OCI-M1 (cell line): ENCODE data around the gene RDH11.
"Not testable (repeated sequence)": the region's sequence is repeated elsewhere in the genome, so short reads cannot be mapped to it uniquely, and the experiment has no call there.

Source experiments
- DNase-seq: peaks from one replicate; lab custom pipeline; 2025; lab: John Stamatoyannopoulos, UW

RDH11 gene

GRCh38 chr14:67704484-67705089 lies 9.0 kb upstream of the RDH11 start:
- DNase-seq = peak; percentile 78

- DNase-seq = no peak
Measured at GRCh38 chr14:67703997-67704396, 8.4 kb upstream of the RDH11 start.

DNA sequence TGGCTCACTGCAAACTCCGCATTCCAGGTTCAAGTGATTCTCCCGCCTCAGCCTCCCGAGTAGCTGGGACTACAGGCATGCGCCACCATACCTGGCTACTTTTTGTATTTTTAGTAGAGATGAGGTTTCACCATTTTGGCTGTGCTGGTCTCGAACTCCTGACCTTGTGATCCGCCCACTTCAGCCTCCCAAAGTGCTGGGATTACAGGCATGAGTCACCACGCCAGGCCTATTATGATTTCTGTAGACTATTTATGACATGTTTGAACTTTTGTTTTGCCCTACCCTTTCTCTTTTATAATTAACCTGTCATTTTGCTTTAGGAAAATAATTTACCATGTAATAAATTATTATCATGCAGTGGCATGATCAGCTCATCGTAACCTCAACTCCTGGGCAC lies 5.9 kb upstream of the RDH11 start, which contains the start of gene RDH12:
TSS of gene RDH12 (plus strand) at position 395 of the 400 bp plus-strand sequence. CDS start 20,757 bp downstream, outside the sequence.
- DNase-seq = not testable (repeated sequence)

DNA sequence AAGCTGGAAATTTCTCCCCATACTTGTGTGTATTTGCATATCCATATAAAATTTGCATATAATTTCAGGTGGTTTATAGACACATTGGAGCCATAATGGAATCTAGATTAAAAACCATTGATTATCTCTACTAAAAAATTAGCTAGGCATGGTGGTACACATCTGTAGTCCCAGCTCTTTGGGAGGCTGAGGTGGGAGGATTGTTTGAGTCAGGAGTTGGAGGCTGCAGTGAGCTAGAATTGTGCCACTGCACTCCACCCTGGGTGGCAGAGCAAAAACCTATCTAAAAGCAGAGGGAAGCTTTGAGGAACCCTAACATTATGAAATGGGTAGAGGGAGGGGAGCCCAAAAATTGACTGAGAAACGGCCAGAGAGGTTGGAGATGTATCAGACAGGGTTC lies 2.6 kb upstream of the RDH11 start:
- DNase-seq = no peak

GRCh38 chr14:67697006-67697405 lies 1.4 kb upstream of the RDH11 start:
- DNase-seq = no peak

DNA sequence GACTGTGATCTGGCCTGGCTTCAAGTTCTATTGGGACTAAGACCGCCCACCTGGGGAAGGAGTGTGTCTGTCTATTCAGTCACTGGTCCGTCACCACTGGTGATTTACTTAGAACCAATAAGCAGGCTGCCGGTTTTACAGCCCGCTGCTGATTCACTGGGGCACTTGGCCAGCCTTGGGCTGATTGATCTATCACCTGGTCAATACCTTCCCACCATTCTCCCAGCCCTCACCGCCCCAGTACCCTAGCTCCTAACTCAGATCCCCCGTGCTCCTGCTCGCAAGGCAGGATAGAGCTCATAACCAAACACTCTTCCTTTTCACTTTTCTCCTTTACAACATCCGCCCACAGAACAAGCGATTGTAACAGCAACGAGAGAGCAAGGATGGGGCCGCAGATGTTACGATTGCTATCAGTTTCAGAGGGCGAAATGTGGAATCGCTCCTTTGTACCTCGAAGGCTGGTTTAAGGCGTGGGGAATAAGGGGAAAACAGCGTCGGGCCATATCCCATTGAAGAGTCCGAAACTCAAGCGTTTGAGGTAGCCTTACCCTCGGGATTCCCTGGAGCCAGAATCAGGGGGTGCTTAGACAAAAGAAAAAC lies 672 bp downstream of the RDH11 start:
- peak; percentile 82 for DNase-seq

DNA sequence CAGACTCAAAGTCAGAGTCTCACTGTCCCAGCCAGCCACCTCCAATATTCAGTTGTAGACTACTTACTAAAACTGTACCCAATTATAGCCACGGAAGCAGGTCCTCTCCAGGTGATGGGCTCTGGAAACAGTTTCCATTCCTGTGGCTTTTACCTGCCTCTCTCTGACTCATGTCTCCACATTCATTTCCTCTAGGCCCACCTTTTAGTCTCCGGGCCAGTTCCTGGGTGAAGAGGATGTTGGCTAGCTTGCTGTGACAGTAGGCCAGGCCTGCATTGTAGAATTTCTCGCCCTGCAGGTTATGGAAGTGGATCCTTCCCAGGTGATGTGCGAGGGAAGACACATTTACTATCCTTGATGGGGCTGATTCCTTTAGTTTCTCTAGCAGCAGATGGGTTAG lies 5.6 kb downstream of the RDH11 start:
- no peak for DNase-seq

DNA sequence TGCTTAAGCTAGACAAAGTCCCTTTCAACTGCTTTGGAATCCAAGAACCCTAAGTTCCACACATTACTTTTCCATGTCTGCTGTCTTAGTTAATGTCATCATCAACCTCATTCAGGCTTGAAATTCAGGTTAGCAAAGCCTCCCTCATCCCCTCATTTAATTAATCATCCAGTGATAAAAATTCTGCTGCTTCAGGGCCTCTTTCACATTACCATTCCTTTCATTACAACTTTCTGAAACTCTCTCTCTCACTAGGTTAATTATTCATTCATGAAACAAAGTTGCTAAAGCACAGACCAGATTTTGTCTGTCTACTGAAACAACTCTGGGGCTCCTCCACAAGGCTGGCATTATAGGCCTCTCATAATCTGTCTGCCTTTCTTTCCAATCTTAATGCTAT lies 11.7 kb downstream of the RDH11 start:
- DNase-seq = no peak

DNA sequence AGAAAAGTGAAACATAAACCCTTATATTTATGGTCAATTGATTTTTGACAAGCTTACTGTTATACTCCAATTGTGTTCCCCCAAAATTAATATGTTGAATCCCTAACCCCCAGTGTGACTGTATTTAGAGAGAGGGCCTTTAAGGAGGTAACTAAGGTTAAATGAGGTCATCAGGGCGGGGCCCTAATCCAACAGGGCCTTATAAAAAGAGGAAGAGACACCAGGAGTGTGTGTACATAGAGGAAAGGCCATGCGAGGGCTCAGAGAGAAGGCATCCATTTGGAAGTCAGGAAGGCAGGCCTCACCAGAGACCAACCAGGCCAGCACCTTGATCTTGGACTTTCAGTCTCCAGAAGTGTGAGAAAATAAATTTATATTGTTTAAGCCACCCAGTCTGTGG lies 14.6 kb downstream of the RDH11 start:
- peak; percentile 88 for DNase-seq

DNA sequence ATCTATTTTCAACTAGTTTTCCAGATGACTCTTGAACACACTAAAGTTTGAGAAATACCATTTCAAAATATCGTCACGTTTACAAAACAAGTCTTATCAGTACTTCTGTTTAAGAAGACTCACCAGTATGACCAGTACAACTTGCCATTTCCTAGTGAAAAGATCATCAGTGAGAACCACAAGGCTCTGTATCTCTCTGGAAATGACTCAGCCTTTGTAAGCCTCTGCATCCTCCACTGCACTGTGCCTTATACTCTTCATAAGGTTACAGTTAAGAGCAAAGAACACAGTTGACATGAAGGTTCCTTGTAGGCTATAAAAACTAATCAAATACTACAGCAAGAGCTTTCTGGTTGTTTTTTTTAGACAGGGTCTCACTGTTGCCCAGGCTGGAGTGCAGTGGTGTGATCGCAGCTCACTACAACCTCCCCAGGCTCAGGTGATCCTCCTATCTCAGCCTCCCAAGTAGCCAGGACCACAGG lies 15.4 kb downstream of the RDH11 start:
- peak; percentile 91 for DNase-seq

GRCh38 chr14:67679006-67679405 lies 16.6 kb downstream of the RDH11 start:
- DNase-seq = no peak

GRCh38 chr14:67675219-67675582 lies 20.4 kb downstream of the RDH11 start:
- DNase-seq = peak; percentile 29

GRCh38 chr14:67674480-67675218 lies 20.9 kb downstream of the RDH11 start, which contains the start of gene VTI1B:
Gene VTI1B (minus strand): TSS chr14:67674632. CDS start chr14:67674489, 143 bp downstream.
- peak; percentile 81 for DNase-seq

GRCh38 chr14:67674139-67674479 lies 21.5 kb downstream of the RDH11 start:
- peak; percentile 72 for DNase-seq

DNA sequence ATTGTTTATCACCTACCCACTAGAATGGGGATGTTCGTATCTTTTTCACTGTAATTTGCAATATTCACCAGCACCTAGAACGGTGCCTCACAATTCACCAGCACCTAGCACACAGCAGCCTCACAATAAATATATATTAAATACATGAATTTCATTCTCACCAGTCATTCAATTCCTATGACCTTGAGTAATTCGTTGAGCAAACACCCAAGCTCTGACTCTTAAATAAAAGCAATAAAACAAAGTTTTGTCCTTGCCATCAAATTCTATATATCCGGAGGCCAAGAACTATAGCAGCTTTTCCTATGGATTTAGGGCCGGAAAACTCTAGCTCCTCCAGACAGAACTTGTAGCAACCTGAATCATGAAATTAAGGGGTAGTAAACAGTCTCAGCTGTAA lies 22.1 kb downstream of the RDH11 start:
- no peak for DNase-seq

DNA sequence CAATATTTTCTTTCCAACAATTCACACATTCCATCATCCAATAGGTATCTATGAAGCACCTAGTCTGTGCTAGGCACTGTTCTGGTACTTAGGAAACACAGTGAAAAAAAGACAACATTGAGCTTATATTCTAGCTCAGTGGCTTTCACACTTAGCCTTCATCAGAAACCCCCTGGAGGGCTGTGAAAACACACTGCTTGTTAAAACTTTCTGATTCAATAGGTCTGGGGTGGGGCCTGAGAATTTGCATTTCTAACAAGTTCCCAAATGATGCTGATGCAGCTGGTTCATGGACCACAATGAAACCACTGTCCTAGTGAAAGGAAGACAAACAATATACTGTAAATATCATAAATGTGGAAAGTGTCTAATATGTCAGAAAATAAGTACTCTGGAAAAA lies 27.0 kb downstream of the RDH11 start:
- DNase-seq = no peak

DNA sequence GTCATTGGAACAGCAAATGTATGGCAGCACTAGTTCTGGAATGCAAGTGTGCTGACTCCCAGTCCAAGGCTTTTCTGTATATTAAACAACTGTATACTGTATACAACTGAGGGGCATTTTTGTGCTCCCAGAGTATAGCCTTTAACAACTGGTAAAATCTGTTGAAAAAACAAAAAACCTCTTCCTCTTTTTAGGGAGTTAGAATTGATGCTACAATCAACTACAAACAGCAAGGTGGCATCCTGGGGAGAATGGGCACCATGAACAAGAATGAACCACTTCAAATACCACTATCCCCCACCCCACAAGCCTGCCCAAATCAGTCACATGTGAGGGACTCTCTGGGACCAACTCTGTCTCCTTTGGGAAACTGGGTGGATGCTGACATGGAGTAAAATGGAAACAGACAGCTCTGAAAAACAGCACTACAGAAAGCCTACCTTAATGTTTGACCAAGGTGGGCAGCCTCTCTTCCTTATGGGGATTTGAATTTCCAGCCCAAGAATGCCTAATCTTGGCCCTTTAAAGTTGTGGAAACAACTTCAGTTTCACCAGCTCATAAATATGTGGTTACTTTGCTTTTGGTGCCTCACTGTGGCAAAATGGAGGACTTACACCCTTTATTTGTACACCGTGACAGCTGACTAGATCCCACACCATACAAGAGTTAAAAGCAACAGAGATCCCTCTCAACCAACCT lies 28.7 kb downstream of the RDH11 start:
- peak; percentile 72 for DNase-seq

DNA sequence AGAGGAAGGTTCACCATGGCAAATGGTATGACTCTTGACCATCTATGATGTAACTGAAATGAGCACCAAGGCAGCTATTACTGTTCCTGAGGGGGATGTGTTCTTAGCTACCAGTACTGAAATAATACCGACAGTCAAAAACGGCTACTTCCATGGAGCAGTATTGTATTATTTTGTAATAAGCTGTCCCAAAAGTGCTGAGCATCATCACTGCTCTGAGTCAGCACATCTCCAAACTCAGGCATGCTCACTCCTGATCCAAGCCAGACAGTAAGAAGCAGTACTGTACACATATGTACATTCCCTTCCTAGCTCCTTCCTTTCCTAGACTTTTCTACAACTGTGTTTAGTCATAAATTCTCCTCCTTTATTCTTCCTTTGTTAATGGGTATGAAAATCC lies 29.7 kb downstream of the RDH11 start:
- no peak for DNase-seq

GRCh38 chr14:67663633-67664032 lies 31.9 kb downstream of the RDH11 start:
- no peak for DNase-seq

- DNase-seq = no peak
Measured at GRCh38 chr14:67653651-67654280, 41.8 kb downstream of the RDH11 start.

- no peak for DNase-seq
Measured at GRCh38 chr14:67652189-67652588, 43.4 kb downstream of the RDH11 start.

DNA sequence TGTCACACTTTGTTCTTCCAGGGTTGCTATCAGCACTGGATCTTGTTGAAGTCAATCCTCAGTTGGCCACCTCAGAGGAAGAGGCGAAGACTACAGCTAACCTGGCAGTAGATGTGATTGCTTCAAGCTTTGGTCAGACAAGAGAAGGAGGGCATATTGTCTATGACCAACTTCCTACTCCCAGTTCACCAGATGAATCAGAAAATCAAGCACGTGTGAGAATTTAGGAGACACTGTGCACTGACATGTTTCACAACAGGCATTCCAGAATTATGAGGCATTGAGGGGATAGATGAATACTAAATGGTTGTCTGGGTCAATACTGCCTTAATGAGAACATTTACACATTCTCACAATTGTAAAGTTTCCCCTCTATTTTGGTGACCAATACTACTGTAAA lies 44.9 kb downstream of the RDH11 start:
- DNase-seq = no peak
